GM21390 (cell line): ENCODE results near the gene MAN2B1.
"Not testable (repeated sequence)": the region's sequence is repeated elsewhere in the genome, so short reads cannot be mapped to it uniquely, and the experiment has no call there.

Source experiments
- ATAC-seq: cut with Tn5 transposase; IDR thresholded peaks from one replicate; pipeline ENCODE4 v1.9.1; 2021; ENCODE audit not compliant: unreplicated experiment

MAN2B1 gene

DNA sequence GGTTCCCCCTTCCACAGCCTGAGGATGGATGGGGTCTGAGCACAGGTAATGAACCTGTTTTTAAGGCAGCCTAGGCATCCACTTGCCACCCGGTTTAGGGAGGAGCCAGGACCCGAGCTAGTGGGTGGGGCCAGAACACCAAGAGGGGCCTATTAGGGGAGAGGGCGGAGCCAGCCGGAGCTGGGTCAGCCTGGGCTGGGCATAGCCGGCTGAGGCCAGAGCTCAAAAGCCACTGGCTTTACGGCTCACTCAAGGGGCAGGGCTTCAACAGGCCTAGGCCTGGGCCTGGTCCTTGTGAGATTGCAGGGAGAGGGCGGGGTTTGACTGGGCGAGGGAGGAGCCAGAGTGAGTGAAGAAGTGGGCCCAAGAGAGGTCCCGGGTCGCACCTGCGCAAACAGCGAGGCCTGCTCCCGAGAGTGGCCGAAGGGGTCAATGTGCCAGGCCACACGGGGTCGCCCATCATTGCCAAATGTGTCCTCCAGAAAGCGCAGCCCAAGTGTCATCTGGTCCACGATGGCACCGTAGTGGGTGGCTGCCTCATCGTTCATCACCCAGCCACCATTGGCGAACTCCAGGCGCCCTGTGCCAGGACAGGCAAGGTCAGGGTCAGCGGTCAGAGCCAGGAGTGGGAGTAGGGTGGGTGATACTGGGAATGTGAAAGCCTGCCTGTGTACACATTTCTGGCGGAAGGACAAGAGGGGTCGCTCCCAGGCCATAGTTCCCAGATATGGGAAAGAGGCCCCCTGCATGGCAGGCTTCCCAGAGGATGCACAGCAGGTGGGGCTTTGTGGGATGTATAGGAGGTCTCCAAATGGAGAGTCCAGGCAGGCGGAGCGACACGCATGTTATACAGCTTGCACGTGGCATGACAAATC lies 1.9 kb downstream of the MAN2B1 start:
- no peak for ATAC-seq

DNA sequence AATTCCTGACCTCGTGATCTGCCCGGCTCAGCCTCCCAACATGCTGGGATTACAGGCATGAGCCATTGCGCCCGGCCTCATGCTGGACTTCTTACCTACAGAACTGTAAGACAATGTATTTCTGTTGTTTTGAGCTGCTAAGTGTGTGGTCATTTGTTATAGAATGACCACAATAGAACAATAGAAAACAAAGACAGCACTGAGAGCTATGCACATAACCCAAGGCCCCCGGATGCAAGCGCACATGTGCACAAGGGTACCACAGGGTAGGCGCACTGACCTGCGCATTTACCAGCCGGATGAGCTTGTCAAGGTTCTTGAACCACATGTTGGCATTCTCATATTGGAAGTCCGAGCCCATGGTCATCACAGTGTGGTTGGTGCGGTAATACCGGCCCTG lies 5.6 kb downstream of the MAN2B1 start:
- no peak for ATAC-seq

DNA sequence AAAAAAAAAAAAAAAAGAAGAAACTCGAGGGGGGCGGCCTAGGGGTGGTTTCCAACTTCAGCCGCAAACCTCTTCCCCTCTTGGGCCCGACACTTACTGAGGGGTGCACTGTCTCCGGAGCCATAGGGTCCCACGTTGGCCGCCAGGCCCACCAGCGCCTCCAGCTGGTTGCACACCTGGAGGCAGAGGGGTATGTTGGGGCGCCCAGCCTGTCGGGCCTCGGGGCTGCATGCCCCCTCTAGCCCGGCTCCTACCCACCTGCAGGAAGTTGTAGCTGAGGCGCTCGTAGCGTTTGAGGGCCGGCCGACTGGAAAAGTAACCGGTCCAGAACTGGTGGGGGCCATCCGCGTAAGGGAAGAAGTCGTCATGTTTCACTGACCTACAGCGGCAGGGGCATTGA lies 8.6 kb downstream of the MAN2B1 start:
- ATAC-seq: no peak

DNA sequence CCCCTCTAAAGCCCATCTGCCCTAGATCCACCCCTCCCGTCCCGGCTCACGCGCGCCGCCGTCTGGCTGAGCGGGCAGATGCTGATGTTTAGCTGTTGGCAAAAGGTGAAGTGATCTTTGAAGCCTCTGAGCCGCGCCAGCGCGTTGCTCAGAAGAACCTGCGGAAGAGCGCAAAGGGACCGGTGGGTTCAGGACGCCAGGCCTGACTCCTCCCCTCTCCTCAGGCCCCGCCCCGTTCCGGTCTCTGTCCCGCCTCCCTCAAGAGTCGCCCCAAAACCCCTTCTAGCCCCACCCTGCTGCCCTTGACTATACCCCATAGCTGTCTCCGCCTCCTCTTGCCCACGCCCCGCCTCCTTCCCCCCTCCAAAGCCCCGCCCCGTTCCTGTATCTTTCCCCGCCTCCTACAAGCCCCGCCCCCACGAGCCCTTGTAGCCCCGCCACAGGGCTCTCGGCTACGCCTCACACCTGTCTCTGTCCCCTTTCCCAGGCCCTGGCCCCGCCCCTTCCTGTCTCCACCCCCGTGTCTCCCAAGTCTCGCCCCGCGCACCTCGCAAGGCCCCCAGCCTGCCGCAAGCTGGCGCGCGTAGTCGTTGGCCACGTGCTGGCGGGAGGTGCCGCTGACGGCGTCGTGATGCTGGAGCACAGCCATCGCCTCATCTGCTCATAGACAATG lies 9.5 kb downstream of the MAN2B1 start:
- no peak for ATAC-seq

DNA sequence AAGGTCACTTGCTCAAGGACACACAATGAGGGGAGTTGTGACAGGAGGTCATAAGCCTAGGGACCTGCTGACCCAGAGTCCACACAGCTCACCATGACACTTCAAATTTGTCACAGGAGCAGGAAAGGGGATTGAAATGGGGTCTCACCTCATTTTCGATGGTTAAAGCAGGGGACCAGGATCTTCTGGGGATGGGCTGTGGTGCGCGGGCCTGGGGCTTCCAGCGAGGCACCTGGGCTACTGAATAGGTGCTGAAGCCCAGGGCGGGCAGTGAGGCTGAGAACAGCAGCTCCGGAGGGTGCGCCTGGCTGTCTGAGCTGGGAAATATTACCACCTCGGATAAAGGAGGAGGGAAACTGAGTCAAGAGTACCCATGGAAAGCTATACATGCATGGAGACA lies 11.0 kb downstream of the MAN2B1 start:
- no peak for ATAC-seq

DNA sequence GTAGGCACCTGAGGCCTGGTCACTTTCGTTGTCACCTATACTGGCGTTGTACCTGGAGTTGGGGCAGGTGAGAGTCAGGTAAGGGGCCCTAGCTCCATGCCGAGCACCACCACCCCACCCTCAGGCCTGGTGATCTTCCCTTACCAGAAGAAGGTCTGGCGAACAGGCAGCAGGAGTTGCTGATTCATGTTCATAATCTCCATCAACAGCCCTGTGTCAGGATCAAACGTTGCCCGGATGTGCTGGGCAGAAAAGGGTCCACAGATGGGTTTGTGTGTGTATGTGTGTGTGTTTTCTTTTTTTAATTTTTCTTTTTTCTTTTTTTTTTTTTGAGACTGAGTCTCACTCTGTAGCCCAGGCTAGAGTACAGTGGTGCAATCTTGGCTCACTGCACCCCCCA lies 14.3 kb downstream of the MAN2B1 start:
- no peak for ATAC-seq

DNA sequence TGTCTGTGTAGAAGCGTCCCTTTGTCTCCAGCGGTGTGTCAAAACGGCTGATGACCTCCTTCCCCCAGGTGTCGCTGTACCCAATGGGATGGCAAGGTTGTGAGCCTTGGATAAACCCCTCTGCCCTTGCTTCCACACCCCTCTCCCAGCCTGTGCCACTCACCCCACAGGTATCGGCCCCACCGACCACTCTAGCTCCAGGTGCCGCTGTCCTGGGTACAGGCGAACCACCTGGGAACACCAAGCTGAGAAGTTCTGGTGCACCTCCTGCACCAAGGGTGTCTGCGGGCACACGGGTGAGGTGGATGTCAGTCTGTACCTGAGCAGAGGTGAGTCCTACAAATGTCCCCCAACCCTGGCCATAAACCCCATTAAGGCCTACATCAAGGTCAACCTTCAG lies 16.6 kb downstream of the MAN2B1 start:
- ATAC-seq: no peak

DNA sequence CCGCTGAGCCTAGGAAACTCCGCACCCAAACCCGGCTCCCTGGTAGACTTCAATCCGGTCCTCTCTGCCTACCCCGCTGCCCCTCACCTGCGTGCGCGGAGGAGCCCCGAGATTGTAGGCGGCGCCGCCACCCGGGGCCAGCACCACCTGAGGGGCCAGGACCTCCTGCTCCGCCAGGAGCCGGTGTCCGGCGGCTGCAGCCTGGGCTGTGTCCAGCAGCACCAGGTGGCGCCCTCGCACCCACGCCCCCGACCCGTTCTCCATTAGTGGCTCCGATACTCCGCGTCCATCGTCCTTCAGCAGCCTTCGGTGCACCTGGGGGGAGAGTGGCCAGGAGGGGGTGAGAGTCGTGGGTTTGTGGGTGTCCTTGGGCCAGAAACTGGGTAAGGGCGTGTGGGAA lies 18.5 kb downstream of the MAN2B1 start:
- ATAC-seq: no peak

DNA sequence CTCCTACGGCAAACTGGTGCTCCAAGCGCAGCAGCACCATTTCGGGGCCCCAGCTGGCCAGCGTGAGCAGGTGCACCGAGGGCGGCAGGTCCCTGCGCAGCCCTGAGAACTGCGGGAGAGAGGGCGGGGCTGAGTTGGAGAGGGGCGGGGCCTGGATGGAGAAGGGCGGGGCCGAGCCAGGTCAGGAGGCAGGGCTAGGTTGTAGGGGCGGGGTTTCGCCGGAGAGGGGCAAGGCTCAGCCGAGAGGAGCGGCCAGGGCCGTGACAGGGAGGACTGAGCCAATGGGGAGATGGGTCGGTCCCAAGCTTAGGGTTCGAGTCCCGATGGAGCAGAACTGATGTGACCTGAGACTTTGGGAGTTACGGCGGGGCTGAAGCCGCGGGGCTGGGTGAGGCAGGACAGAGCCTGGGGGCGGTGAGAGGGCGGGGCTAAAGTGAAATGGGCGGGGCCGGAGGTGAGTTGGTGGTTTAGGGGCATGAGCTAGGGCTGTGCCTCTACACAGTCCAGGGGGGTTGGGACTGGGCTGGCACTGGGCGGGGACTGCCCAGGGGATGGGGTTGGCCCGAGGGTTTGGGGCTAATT lies 19.0 kb downstream of the MAN2B1 start:
- ATAC-seq: no peak

DNA sequence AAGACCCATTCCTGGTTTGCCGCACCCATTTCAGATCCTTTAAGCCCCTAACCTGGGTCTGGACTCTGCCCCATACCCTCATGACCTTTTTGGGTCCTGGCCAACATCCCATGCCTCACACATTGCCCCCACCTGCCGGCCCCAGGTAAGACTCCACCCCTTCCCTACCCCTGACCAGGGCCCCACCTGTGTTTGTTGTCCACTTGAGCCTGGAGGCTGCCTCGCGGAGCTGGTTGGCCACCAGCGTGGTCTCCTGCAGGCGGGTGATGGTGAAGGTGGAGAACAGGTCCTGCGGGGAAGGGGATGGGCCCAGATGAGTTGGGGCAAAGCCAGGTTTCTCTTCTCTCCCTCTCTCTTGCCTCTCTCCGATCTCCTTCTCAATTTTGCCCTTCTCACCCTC lies 19.5 kb downstream of the MAN2B1 start:
- ATAC-seq: no peak

DNA sequence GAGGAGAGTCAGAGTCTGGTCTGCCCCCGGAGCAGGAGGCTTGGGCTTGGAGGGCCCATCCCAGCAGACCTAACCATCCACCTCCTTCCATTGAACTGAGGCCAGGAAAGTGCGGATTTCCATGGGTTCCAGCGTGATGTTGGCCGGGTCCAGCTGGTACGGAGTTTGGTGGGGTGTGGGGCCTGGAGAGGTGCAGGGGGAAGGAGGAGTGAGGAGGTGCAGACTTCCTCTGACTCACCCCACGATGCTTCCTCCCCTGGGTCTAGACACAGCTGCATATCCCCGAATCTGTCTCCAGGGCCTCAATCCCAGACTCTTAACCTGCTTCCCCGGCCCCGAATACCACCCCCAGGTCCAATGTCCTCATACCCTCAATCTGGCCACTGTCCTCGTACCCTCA lies 20.0 kb downstream of the MAN2B1 start:
- no peak for ATAC-seq

DNA sequence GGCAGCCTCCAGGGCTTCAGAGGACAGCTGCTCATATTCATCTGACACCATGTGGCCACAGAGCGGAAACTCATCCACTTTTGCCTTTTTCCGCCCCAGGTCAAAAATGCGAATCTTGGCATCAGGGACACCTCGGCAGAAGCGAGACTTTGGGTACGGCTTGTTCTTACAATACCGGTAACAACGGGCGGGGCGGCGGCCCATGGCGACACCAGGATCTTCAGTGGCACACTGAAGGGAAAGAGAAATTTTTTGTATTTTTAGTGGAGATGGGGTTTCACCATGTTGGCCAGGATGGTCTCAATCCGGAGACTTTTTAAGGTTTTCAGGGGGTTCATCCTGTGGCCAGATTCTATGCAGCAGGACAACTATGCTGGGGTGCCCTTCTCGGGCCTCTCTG lies 22.8 kb downstream of the MAN2B1 start:
- ATAC-seq: not testable (repeated sequence)

DNA sequence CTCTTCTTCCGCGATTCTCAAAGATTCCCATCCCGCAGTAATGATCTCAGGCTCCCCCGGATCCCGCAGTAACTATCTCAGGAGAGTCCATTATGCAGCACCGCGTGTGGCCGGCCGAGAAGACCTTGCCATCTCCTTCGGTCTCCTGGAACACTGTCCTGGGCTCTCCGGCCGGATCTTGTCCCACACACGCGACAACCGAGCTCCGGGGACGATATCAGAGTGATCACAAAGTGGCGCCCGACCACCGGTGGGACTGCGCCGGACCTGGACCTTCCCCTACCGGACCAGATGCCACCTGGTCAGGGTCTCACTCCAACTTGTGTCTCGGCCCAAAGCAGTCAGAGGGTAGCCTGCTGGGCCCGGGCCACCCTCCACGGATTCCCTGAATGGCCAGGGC lies 24.0 kb downstream of the MAN2B1 start:
- ATAC-seq: no peak

DNA sequence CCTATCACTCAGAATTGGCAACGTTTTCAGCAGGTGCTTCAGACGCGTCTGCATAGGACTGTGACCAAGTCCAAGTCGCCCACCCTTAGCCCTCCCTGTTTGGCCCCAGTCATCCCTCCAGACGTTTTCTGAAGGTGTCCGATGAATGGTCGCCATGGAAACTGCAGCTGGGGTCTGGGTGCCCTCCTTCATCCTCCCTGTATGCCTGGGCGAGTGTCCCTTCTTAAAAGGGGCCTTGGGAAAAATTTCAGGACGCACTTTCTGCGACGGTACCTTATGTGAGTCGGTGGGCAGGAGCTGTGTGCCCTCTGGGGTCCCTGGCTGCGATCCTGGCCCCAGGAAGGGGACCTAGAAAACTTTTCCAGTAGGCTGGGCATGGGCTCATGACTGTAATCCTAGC lies 25.1 kb downstream of the MAN2B1 start:
- no peak for ATAC-seq

DNA sequence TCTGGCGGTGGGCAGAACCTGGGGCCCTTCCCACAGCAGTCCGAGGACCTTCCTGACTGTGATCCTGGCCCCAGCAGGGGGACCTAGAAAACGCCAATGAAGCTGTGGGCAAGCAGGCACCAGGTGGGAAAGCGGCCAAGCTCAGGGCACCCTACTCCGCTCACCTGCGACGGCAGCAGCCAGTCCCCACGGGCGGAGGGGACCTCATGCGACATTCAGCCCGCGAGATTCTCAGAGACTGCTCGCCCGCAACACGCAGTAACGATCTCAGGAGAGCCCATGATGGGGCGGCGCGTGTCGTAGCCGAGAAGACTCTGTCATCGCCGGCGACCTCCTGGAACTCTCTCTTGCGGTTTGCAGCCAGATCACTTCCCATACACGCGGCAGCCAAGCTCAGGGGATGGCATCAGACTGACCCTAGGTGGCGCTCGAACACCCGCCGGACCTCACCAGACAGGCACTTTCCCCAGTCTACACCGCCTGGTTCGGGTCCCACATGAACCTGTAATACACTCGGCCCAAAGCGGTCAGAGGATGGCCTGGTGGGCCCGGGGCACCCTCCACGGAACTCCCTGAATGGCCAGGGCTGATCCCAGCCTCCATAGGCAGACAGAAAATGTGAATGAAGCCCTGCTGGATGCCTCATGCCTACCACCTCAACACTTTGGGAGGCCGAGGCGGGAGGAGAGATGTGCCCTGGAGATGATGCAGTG lies 26.5 kb downstream of the MAN2B1 start:
- peak; percentile 60 for ATAC-seq

DNA sequence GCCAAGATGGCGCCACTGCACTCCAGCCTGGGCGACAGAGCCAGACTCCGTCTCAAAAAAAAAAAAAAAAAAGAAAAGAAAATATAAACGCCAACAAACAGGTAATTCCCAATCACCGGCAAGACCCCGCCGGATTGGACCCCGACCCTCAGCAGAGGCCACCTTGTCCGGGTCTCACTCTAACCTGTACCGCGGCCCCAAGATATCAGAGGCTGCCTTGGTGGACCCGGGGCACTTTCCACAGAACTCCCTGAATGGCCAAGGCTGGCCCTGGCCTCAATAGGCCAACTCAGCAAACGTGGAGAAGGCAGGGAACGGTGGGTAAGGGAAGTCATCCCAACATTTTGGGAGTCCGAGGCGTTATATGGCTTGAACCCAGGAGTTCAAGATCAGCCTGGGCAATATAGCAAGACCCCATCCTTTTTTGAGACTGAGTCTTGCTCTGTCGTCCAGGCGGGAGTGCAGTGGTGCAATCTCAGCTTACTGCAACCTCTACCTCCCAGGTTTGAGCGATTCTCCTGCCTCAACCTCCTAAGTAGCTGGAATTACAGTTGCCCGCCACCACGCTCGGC lies 27.8 kb downstream of the MAN2B1 start:
- ATAC-seq: no peak

DNA sequence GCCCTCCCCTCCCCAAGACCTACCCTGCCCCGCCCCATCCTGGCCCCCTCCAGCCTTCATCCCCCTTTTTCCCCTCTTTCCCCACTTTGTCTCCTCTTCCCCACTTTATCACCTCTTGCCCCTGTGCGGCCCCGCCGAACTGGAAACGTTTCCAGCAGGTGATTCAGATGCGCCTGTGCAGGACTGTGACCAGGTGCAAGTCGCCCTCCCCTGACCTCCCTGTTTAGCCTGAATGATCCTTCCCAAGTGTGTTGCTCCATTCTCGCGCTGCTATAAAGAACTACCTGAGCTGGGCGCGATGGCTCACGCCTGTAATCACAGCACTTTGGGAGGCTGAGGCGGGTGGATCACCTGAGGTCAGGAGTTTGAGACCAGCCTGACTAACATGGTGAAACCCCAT lies 29.9 kb downstream of the MAN2B1 start:
- ATAC-seq: no peak

DNA sequence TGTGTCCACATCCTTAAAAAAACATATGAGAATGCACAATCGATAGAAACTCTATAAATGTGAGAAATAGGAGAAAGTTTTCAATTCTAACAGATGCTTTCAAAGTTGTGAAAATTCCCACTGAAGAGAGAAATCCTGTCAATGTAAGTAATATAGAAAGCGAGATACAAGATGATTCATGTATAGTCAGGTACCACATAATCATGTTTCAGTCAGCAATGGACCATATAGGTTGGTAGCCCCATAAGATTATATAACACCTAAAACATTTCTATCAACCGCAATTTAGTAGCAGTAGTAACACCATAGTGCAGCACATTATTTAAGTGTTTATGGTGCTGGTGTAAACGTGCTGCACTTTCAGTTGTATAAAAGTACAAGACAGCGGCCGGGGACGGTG lies 37.3 kb downstream of the MAN2B1 start:
- no peak for ATAC-seq

DNA sequence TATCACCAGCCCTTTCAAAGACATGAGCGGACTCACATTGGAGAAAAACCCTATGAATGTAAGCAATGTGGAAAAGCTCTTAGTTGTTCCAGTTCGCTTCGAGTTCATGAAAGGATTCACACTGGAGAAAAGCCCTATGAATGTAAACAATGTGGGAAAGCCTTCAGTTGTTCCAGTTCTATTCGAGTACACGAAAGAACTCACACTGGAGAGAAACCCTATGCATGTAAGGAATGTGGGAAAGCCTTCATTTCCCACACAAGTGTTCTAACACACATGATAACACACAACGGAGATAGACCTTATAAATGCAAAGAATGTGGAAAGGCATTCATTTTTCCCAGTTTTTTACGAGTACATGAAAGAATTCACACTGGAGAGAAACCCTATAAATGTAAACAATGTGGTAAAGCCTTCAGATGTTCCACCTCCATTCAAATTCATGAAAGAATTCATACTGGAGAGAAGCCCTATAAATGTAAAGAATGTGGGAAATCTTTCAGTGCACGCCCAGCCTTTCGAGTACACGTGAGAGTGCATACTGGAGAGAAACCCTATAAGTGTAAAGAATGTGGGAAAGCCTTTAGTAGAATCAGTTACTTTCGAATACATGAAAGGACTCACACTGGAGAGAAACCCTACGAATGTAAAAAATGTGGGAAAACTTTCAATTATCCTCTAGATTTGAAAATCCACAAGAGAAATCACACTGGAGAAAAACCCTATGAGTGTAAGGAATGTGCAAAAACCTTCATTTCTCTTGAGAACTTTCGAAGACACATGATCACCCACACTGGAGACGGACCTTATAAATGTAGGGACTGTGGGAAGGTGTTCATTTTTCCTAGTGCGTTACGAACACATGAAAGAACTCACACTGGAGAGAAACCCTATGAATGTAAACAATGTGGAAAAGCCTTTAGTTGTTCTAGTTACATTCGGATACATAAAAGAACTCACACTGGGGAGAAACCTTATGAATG lies 38.2 kb downstream of the MAN2B1 start:
- ATAC-seq: no peak

DNA sequence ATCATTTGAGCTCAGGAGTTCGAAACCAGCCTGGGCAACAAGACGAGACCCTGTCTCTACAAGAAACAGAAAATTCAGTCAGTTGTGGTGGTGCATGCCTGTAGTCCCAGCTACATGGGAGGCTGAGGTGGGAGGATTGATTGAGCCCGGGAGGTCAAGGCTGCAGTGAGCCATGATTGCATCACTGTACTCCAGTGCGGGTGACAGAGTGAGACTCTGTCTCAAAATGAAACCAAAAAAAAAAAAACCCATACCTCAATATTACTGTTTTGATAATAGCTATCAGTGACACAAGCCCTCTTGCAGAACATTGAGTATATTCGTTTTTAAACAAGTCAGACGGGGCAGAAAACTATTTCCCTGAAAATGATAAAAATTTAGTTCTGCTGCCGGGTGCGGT lies 39.6 kb downstream of the MAN2B1 start:
- ATAC-seq: no peak
